NCI-H748 (cell line): Measurements from ENCODE around the gene SNRNP40.
A peak's percentile ranks its signal among the peaks of the same experiment; 100 is the strongest.

ENCODE experiments used
- DNase-seq: peaks from one replicate; lab custom pipeline; 2025; ENCODE audit not compliant: unreplicated experiment; lab: John Stamatoyannopoulos, UW

Gene SNRNP40

GRCh38 chr1:31234123-31234708 is 62.4 kb downstream of the SNRNP40 start:
- no peak for DNase-seq

GRCh38 chr1:31232689-31233088 is 63.9 kb downstream of the SNRNP40 start:
- no peak for DNase-seq

- DNase-seq: no peak
Measured at GRCh38 chr1:31231802-31232201, 64.8 kb downstream of the SNRNP40 start.

- DNase-seq: no peak
Measured at GRCh38 chr1:31230378-31230777, 66.2 kb downstream of the SNRNP40 start.

GRCh38 chr1:31228986-31229385 is 67.6 kb downstream of the SNRNP40 start:
- DNase-seq: no peak

- peak; percentile 74 for DNase-seq
Measured at GRCh38 chr1:31227891-31228568, 68.6 kb downstream of the SNRNP40 start.

GRCh38 chr1:31224068-31224467 is 72.5 kb downstream of the SNRNP40 start:
- peak; percentile 41 for DNase-seq

GRCh38 chr1:31222176-31222575 is 74.4 kb downstream of the SNRNP40 start:
- peak; percentile 3 for DNase-seq

- no peak for DNase-seq
Measured at GRCh38 chr1:31221072-31221471, 75.5 kb downstream of the SNRNP40 start.

GRCh38 chr1:31219489-31219888 is 77.1 kb downstream of the SNRNP40 start:
- no peak for DNase-seq

- no peak for DNase-seq
Measured at GRCh38 chr1:31218705-31219104, 77.9 kb downstream of the SNRNP40 start.

- DNase-seq: peak; percentile 55
Measured at GRCh38 chr1:31216016-31216415, 80.6 kb downstream of the SNRNP40 start.

GRCh38 chr1:31215065-31215570 is 81.5 kb downstream of the SNRNP40 start:
- no peak for DNase-seq

- no peak for DNase-seq
Measured at GRCh38 chr1:31214316-31215064, 82.1 kb downstream of the SNRNP40 start.
